ENCODE data around the gene UGT1A3.

- TF ChIP-seq CTCF (conservative IDR thresholded peaks at IDR 0.05 in 1 of 2, IDR thresholded peaks at IDR 0.05 in 1 of 2; ENCODE audit: extremely low read depth in 1 of 2, insufficient read depth in 1 of 2, low read depth in 1 of 2, low read length in 2 of 2), result no peak
- TF ChIP-seq EZH2 (IDR thresholded peaks at IDR 0.05; ENCODE audit: borderline replicate concordance, low read length), result no peak
These were observed 60.7 kb downstream of the UGT1A3 start for GRCh38 chr2:233789554-233789953.

Data from mammary epithelial cell (primary cell).